HG03558 (cell line): ENCODE data around the gene HAPSTR1.
A peak's percentile ranks its signal among the peaks of the same experiment; 100 is the strongest.
"Not testable (repeated sequence)": the region's sequence is repeated elsewhere in the genome, so short reads cannot be mapped to it uniquely, and the experiment has no call there.

ENCODE experiments used
- ATAC-seq: cut with Tn5 transposase; IDR thresholded peaks from one replicate; pipeline ENCODE4 v1.9.1; 2021; ENCODE audit warnings: moderate number of reproducible peaks; ENCODE audit not compliant: unreplicated experiment; ENCODE audit errors: extremely low read depth

HAPSTR1 gene, protein sequence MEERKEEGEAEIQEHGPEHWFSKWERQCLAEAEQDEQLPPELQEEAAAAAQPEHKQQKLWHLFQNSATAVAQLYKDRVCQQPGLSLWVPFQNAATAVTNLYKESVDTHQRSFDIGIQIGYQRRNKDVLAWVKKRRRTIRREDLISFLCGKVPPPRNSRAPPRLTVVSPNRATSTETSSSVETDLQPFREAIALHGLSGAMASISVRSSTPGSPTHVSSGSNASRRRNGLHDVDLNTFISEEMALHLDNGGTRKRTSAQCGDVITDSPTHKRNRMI

DNA sequence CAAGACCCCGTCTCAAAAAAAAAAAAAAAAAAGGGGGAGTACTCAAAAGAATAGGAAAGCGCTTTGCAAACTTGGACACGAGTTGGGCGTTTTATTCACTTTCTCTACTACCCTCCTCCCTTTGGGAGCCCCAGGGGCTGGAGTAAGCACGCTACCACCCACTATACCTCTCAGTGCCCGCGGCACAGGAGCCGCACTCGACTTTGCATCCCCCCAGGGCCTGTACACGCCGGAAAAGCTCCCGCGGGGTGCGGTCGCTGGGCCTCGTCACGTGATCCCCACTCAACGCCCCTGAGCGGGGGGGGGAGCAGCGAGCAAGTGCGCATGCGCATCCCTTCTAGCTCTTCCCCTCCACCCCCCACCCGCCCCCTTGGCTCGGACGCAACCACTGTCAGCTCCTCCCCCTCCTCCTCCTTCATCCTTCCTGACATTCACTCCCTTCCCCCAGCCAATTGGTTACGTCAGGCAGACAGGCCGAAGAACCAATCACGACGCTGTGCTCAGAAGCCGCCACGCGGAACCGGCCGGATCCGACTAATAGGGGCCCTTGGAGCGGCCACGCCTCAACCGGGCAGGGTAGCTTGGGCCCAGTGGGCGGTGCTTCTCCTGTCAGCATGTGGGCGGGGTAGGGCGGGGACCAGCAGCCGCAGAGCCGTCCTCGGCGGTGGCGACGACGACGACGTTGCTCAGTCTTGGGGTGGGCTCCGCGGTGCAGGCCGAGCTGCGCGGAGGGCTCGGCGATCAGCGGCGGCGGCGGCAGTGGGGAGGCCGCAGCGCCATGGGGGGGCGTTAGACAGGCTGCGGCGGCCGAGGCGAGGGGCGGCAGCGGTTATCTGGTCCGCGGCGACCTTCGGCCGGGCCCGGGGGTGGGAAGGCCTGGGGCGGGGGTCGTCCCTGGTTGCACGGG is at the start of gene HAPSTR1:
TSS of gene HAPSTR1 (plus strand) at position 685 of the 907 bp plus-strand sequence. CDS start 401 bp downstream, outside the sequence.
- ATAC-seq, result peak; percentile 68

DNA sequence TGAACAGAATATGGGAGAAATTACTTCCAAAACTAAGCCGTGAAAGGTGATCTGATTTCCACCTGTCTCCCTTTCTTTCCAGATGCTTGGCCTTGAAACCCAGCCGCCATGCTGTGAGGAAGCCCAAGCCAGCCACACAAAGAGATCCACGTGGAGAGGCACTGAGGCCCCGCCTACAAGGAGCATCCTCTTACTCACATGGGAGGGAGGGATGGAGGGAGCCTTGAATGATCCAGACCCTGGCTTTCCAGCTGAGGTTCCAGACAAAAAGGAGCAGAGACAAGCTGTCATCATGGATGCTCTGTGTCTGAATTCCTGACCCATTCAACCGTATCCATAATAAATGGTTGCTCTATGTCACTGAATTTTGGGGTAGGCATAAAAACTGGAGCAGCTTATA is 48.9 kb upstream of the HAPSTR1 start:
- no peak for ATAC-seq

DNA sequence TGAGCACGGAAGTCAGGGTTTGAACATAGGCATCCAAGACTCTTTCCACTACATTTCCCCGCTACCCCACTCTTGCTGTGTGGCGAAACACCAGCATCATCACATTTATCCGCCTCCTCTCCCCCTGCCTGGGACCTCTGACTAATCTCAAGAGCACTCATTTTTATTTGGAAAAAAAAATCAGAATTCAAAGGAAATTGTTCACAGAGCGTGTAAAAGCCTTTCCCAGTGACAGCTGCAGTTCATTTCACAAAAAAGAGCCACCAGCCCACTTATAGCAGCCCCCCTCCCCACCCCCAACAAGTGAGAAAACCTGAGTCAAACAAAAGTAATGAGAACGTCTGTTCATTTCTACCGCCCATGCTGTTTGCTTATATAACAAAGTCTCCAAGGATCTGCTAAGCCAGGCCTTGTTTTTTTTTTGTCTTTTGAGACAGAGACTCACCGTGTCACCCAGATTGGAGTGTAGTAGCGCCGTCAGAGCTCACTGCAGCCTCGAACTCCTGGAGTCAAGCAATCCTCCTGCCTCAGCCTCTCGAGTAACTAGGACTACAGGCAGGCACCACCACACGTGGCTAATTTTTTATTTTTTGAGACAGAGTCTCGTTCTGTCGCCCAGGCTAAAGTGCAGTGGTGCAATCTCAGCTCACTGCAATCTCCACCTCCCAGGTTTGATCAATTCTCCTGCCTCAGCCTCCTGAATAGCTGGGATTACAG is 48.3 kb upstream of the HAPSTR1 start:
- no peak for ATAC-seq

DNA sequence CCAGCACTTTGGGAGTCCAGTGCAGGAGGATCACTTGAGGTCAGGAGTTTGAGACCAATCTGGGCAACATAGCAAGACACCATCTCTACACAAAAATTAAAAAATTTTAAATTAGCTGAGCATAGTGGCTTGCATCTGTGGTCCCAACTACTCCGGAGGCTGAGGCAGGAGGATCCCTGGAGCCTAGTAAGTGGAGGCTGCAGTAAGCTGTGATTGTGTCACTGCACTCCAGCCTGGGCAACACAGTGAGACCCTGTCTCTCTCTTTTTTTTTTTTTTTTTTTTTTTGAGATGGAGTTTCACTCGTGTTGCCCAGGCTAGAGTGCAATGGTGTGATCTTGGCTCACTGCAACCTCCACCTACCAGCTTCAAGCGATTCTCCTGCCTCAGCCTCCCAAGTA is 45.9 kb upstream of the HAPSTR1 start:
- ATAC-seq, result not testable (repeated sequence)

DNA sequence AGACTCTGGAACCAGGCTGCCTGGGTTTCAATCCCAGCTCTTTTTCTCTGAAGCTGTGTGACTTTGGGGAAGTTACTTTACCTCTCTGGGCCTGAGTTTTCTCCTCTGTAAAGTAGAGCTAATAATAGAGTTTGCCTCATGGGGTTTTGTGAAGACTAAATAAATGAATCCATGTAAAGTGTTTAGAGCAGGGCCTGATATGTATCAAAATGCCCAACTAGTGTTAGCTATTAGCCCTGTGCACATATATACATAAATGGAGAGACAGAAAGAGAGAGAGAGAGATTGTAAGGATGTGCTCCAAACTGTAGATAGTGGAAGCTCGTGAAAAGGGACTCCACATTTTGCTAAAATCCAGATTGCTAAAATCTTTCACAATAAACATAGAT is 44.8 kb upstream of the HAPSTR1 start:
- ATAC-seq, result no peak

DNA sequence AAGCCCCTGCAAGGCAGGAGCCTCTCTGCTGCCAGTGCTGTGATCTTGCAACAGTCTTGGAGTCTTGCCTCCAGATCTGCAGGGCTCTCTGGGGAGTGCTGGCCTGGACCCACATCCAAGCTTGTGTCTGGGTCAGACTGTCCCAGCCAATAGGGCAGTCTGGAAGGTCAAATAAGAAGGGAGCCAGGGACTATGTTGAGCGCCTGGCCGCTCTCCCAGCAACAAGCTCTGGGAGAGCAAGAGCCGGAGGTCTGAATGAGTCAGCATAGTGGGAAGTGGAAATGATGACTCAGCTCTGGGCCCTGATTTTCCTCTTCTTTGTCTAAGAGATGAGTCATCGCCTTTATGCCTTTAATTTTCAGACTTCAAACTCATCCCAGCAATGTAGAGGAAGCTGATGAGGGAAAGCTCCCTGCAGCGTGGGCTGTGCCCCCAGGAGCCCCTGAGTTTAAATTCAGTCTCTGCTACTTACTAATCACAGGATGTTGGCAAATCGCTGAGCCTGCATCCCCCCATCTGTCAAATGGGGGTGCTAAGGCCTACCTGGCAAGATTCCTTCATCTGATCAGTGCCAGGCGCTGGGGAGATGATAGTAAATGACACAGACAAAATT is 43.6 kb upstream of the HAPSTR1 start:
- no peak for ATAC-seq

DNA sequence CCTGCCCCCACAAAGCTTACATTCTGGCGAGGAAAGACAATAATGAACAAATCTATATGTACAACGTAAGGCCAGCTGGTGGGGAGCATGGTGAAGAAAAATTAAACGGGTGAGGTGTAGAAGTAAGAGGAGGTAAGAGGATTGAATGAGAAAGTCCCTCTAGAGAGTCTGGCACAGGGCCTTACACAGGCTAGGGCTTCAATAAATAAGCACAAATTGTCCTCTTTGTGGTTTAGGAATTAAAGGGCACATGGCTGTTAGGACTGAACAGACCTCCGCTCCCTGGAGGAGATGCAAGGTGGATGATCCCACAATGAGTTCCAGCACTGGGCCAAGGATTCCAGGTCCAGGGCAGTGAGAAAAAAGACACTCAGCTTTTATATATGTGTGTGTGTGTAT is 43.1 kb upstream of the HAPSTR1 start:
- ATAC-seq, result no peak

DNA sequence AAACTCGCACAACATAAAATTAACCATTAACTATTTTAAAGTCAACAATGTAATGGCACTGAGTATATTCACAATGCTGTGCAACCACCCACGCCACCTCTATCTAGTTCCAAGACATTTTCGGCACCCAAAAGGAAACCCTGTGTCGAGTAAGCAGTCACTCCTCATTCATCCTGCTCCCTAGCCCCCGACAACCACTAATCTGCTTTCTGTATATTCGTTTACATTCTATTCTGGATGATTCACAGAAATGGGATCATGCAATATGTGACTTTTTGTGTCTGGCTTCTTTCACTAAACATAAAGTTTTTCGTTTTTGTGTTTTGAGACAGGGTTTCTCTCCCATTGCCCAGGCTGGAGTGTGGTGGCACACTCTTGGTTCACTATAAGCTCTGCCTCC is 42.2 kb upstream of the HAPSTR1 start:
- ATAC-seq, result no peak

DNA sequence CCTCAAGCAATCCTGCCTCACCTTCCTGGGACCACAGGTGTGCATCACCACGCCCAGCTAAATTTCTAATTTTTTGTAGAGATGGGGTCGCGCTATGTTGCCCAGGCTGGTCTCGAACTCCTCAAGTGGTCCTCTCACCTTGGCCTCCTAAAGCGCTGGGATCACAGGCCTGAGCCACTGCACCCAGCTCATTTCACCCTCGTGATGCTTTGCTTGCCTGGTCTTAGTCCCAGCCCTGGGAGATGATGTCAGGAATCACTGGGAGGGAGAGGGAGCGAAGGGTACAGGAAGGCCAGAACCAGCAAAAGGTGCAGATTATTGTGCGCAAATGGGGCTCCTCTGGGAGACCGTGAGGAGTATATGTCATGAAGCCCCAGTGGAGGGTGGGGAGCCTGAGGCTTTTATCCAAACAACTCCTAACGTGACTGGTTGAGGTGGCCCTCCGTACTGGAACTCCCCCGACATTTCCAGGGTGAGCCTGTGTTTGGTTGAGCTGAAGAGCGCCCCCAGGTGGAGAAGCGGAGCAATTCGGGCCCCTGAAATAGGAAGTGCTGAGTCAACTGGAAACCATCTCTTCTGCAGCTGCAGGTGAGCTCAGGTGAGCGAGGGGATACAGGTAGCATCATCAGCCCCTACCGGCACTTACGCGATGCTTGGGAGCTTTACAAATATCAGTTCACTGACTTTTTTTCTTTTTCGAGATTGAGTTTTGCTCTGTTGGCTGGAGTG is 41.2 kb upstream of the HAPSTR1 start:
- no peak for ATAC-seq

DNA sequence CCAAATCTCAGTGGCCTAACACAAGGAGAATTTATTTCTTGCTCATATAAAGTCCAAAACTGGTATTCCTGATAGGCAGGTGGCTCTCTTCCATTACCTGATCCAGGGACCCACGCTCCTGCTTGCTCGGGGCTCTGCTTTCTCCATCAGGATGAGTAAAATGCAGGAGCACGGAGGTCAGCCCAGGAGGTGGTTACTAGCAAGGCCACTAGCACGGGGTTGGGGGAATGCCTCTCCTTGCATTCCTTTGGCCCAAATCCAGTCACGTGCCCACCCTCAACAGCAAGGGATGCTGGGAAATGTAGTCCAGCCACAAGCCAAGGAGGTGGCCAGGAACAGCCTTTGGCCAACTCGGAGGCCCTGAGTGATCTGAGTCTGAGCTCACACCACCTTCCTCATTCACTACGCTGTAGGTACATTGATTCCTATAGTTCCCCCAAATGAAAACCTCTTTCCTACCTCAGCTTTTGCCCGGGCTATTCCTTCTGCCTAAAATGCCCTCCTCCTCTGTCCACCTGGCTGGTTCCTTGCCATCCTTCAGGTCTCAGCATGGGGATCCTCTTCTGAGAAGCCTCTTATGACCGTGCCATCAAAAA is 38.3 kb upstream of the HAPSTR1 start:
- ATAC-seq, result no peak

DNA sequence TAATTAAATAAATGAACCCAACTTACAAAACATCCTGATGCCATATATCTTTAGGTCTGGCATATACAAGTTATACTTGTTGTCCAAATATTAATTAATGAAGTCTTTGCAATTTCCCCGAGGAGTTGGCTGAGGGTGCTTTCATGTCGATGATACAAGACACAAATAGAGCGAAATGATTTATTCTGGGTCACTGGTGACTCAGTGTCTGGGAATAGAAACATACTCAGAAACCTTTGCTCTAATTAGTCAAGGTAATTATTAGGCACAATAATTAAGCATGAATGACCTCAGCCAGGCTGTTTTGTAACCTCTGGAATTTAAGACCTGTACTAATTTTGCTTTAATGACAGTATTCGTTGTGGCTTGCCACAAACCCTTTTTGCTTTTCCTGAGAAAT is 37.0 kb upstream of the HAPSTR1 start:
- ATAC-seq, result no peak

DNA sequence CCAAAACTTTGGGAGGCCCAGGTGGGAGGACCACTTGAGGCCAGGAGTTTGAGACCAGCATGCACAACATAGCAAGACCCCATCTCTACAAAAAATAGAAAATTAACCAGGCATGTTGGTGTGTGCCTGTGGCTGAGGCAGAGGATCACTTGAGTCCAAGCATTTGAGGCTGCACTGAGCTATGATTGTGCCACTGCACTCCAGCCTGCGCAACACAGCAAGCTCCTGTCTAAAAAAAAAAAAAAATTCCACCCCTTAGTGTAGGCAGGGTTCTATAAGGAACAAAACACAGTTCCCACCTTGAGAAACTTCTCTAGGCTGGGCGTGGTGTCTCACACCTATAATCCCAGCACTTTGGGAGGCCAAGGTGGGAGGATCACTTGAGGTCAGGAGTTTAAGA is 36.3 kb upstream of the HAPSTR1 start:
- no peak for ATAC-seq

DNA sequence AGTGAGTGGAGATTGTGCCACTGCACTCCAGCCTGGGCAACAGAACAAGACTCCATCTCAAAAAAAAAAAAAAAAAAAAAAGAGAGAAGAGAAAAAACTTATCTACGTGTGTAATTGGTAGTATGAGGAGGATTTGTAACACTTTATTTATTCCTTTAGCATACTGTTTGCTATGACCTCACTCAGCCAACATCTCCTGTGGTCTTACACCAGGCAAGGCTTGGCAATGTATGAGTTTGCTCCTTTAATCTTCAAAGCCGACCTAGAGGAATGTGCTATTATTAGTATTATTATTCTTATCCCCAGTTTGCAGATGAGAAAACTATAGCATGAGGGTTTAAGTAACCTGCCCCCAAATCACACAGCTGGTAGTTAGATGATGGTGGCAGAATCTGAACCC is 35.8 kb upstream of the HAPSTR1 start:
- no peak for ATAC-seq

DNA sequence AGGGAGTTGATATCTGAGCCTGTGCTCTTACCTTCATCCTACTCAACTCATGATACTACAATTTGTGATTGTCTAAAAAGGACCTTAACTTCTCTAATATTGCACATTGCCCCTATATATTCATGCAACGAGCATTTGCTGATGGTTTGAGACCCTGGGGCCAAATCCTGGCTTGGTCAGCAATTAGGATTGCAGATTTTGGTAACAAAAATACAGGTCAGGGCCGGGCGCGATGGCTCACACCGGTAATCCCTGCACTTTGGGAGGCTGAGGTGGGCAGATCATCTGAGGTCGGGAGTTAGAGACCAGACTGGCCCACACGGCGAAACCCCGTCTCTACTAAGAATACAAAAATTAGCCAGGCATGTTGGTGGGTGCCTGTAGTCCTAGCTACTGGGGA is 35.4 kb upstream of the HAPSTR1 start:
- ATAC-seq, result no peak

DNA sequence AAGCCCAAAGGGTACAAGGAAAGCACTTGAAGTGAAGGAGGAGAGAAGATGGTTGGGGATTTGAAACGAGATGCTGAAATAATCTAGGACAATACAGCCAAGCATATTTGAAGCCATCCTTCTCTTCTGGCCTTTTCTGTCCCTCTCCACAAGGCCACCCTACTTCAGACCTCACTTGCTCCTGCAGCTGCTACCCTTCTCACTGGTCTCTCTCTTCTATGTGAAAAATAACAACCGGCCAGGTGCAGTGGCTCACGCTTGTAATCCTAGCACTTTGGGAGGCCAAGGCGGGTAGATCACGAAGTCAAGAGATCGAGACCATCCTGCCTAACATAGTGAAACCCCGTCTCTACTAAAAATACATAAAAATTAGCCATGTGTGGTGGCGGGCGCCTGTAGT is 33.2 kb upstream of the HAPSTR1 start:
- ATAC-seq, result no peak

DNA sequence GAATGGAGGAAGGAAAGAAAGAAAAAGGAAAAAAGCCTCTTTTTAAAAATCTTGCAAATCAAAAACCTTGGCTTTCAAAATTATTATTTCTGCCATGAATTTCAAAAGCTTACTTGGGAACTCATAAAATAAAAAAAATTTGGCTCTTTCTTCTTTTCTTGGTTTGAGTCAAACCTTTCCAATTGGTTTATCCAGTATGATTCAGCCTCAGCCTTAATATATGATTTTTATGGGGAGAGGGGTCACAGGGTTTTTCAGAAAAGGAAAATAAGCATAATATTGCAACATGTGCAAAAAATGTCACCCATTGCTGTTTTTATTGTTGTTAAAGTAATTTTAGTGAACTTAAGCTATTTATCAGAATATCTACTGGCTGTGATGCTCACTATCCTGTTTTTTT is 31.2 kb upstream of the HAPSTR1 start:
- ATAC-seq, result no peak

DNA sequence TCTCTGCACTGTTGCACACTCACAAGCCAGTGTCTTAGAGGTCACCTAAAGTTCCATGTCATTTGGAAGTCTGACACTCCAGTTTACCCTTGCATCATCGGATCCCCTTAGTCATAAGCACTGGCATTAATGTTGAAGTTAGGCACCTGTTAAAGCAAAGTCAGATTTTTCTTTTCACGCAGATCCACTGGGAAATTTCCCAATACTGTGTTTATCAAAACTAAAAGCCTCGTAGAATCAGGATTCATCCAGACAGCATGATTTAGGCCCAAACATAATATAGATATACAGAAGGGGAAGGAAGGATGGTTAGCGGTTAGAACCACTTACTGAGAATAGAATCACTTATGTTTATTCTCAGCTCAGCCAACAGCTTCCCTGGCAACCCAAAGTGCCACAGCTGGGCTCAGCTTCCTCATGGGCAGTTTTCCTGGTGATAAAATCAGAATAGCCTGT is 30.1 kb upstream of the HAPSTR1 start:
- no peak for ATAC-seq

DNA sequence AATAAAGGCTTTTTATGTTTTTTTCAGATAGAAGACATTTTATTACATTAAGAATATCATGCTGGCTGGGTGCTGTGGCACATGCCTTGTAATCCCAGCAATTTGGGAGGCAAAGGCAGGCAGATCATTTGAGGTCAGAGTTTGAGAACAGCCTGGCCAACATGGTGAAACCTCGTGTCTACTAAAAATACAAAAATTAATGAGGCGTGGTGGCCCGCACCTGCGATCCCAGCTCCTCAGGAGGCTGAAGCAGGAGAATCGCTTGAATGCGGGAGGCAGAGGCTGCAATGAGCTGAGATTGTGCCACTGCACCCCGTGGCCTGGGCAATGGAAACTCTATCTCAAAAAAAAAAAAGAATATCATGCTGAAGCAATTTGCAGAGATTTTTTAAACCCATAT is 29.1 kb upstream of the HAPSTR1 start:
- ATAC-seq, result no peak

DNA sequence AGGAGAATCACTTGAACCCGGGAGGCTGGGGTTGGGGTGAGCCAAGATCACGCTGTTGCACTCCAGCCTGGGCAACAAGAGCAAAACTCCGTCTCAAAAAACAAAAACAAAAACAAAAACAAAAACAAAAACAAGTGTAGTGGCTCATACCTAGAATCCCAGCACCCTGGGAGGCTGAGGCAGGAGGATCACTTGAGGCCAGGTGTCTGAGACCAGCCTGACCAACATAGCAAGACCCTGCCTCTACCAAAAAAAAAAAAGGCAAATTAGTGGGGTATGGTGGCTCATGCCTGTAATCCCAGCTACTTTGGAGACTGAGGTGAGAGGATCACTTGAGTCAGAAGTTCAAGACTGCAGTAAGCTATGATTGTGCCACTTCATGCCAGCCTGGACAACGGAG is 26.4 kb upstream of the HAPSTR1 start:
- no peak for ATAC-seq

DNA sequence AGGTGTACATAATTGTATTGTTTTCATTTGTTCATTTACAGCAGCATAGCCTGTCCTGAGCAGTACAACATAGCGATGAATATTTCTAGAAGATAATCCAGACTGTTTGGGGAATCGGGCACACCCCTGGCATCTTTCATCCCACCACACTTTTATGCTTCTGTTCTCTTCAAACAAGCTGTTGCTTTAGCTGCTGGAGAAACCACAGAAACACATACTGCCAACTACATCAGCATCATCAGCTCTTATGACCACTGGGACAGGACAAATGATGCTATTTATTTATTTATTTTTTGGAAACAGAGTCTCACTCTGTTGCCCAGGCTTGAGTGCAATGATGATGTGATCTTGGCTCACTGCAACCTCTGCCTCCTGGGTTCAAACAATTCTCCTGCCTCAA is 22.6 kb upstream of the HAPSTR1 start:
- ATAC-seq, result no peak
